Nephron progenitor cell (in vitro differentiated cells): ENCODE measurements around the gene ELAVL3.

ENCODE experiments used
- DNase-seq: peaks from one replicate; pipeline ENCODE4 v3.0.0; 2021
- H3K27ac Mint-ChIP-seq: 2 replicates; pipeline ENCODE4 v1.8.0; 2021; ENCODE audit warnings: mild to moderate bottlenecking, moderate library complexity, mixed read lengths
- H3K27me3 Mint-ChIP-seq: 2 replicates; pipeline ENCODE4 v1.8.0; 2021; ENCODE audit warnings: mild to moderate bottlenecking, low read depth, mixed read lengths; ENCODE audit not compliant: poor library complexity
- H3K36me3 Mint-ChIP-seq: 2 replicates; pipeline ENCODE4 v1.8.0; 2021; ENCODE audit warnings: low read depth, mixed read lengths
- H3K4me1 Mint-ChIP-seq: 2 replicates; pipeline ENCODE4 v1.8.0; 2021; ENCODE audit warnings: mixed read lengths
- H3K4me3 Mint-ChIP-seq: 2 replicates; pipeline ENCODE4 v1.8.0; 2021; ENCODE audit warnings: mild to moderate bottlenecking, moderate library complexity, mixed read lengths
- H3K9me3 Mint-ChIP-seq: 2 replicates; pipeline ENCODE4 v1.8.0; 2021; ENCODE audit warnings: mild to moderate bottlenecking, moderate library complexity, mixed read lengths
- CTCF ChIP-seq: fragments of 200-600 bp; sonication (generic); IDR thresholded peaks from 2 replicates; pipeline ENCODE4 v1.5.0; 2021; ENCODE audit warnings: antibody characterized with exemption

Gene ELAVL3

GRCh38 chr19:11452620-11453310, 28.1 kb downstream of the ELAVL3 start:
- TF ChIP-seq CTCF = no peak
- Mint-ChIP-seq H3K27me3 (no peaks in the 10 kb centered on the region), H3K4me3 (peak overlapping the region; percentile 54), H3K4me1 (peaks cover 36% of the 10 kb centered on the region), H3K27ac (peak overlapping the region; percentile 90), H3K9me3 (no peaks in the 10 kb centered on the region), H3K36me3 (peaks cover 6% of the 10 kb centered on the region)
- no peak for DNase-seq

GRCh38 chr19:11451871-11452619, 28.8 kb downstream of the ELAVL3 start:
- DNase-seq = no peak
- no peaks in the 10 kb centered on the region for H3K9me3 Mint-ChIP-seq
- no peaks in the 10 kb centered on the region for H3K27me3 Mint-ChIP-seq
- H3K36me3 Mint-ChIP-seq = peaks cover 6% of the 10 kb centered on the region
- peak overlapping the region; percentile 54 for H3K4me3 Mint-ChIP-seq
- peaks cover 31% of the 10 kb centered on the region for H3K4me1 Mint-ChIP-seq
- peak overlapping the region; percentile 90 for H3K27ac Mint-ChIP-seq
- TF ChIP-seq CTCF = no peak

GRCh38 chr19:11451327-11451870, 29.4 kb downstream of the ELAVL3 start:
- H3K4me3 Mint-ChIP-seq = no peak overlapping the region
- no peak for TF ChIP-seq CTCF
- H3K27ac Mint-ChIP-seq = no peak overlapping the region

GRCh38 chr19:11450570-11451326, 30.1 kb downstream of the ELAVL3 start:
- H3K27me3 Mint-ChIP-seq = no peaks in the 10 kb centered on the region
- peaks cover 36% of the 10 kb centered on the region for H3K4me1 Mint-ChIP-seq
- TF ChIP-seq CTCF = no peak
- DNase-seq = no peak
- peaks cover 10% of the 10 kb centered on the region for H3K36me3 Mint-ChIP-seq
- no peaks in the 10 kb centered on the region for H3K9me3 Mint-ChIP-seq
- H3K27ac Mint-ChIP-seq = no peak overlapping the region
- no peak overlapping the region for H3K4me3 Mint-ChIP-seq

More at GRCh38 chr19:11451327-11451870, 29.4 kb downstream of the ELAVL3 start:
- Mint-ChIP-seq H3K27me3 (no peaks in the 10 kb centered on the region), H3K36me3 (peaks cover 10% of the 10 kb centered on the region), H3K9me3 (no peaks in the 10 kb centered on the region), H3K4me1 (peaks cover 36% of the 10 kb centered on the region)
- no peak for DNase-seq

- no peak for TF ChIP-seq CTCF
- no peaks in the 10 kb centered on the region for H3K27me3 Mint-ChIP-seq
- no peaks in the 10 kb centered on the region for H3K9me3 Mint-ChIP-seq
- peaks cover 12% of the 10 kb centered on the region for H3K36me3 Mint-ChIP-seq
- peaks cover 32% of the 10 kb centered on the region for H3K4me1 Mint-ChIP-seq
- DNase-seq = no peak
- no peak overlapping the region for H3K4me3 Mint-ChIP-seq
- H3K27ac Mint-ChIP-seq = no peak overlapping the region
Observed at GRCh38 chr19:11448923-11449554, 31.8 kb downstream of the ELAVL3 start.
